ENCODE results near the gene NEB.

Gene NEB

DNA sequence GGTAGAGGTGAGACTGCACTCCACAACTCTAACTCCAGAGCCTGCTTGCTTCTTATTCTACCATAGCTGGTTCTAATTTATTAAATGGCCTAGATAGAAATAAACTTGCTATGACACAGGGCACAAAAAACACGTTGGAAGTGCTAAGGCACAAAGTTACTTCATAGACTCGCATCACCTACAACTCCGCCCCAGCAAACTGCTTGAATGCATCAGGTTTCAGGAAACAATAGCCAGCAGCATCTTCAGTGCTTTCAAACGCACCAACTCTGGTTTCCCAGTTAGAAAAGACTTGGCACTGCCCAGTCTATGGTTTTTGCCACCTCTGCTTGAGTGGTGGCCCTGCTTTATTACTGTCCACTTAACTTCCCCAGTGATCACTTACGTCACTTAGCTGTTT, 182.0 kb downstream of the NEB start:
- no peaks in the 10 kb centered on the region for H3K27me3 ChIP-seq (ENCODE audit: control insufficient read depth, insufficient read depth, low read length)
- H3K9me3 ChIP-seq (ENCODE audit: control insufficient read depth, insufficient read depth, low read depth, low read length) = no peaks in the 10 kb centered on the region
- H3K4me3 ChIP-seq (ENCODE audit: low read depth, low read length) = no peak overlapping the region
- H3K9ac ChIP-seq (ENCODE audit: low read length) = no peak overlapping the region
- no peaks in the 10 kb centered on the region for H3K36me3 ChIP-seq (ENCODE audit: control insufficient read depth, insufficient read depth, low read length)
- no peak overlapping the region for H3K27ac ChIP-seq (ENCODE audit: low read depth, low read length)
- no peaks in the 10 kb centered on the region for H3K4me1 ChIP-seq (ENCODE audit: control insufficient read depth, insufficient read depth, low read length)

DNA sequence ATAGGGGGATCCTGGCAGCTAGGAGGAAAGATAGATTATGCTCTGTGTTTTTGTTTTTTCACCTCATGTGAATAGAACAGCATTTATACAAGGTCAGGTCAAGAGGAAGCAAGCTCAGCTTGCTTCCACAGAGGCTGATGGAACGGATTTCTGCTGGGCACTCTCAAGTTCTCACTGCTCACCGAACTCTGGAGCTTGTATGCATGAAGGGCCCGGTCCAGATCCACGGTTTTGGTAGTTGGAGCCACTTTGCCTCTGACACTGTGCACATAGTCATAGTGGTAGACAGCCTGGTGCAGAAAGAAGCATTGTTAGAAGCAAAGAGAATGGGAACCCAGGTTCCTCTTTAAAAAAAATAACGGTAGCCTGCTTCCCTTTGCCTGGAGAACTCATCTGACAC, 182.7 kb downstream of the NEB start:
- H3K9me3 ChIP-seq (ENCODE audit: control insufficient read depth, insufficient read depth, low read depth, low read length) = no peaks in the 10 kb centered on the region
- H3K4me1 ChIP-seq (ENCODE audit: control insufficient read depth, insufficient read depth, low read length) = no peaks in the 10 kb centered on the region
- no peak overlapping the region for H3K9ac ChIP-seq (ENCODE audit: low read length)
- H3K4me3 ChIP-seq (ENCODE audit: low read depth, low read length) = no peak overlapping the region
- H3K27me3 ChIP-seq (ENCODE audit: control insufficient read depth, insufficient read depth, low read length) = no peaks in the 10 kb centered on the region
- H3K36me3 ChIP-seq (ENCODE audit: control insufficient read depth, insufficient read depth, low read length) = no peaks in the 10 kb centered on the region
- no peak overlapping the region for H3K27ac ChIP-seq (ENCODE audit: low read depth, low read length)

DNA sequence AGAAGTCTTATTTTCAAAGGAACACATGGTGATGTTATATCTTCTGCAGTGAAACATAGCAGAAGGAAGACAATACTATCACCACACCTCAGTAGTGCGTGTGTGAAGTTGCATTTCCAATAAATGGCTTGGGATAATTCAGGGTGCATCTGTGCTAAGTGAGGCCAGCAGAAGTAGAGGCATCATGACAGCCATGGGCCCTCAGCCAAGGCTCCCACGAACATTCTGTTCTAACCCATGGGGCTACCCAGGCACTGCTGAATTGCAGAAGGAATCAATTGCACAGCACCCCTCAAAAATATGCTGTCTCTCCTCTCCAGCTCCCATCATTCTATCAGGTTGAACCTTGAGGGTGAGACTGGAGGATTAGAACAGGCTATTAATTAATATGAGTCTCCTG, 185.1 kb downstream of the NEB start:
- Histone ChIP-seq H3K4me3 (ENCODE audit: low read depth, low read length) (no peak overlapping the region), H3K9me3 (ENCODE audit: control insufficient read depth, insufficient read depth, low read depth, low read length) (no peaks in the 10 kb centered on the region), H3K4me1 (ENCODE audit: control insufficient read depth, insufficient read depth, low read length) (peaks cover 6% of the 10 kb centered on the region; the same call in 1 of the 2 replicates), H3K36me3 (ENCODE audit: control insufficient read depth, insufficient read depth, low read length) (no peaks in the 10 kb centered on the region), H3K27me3 (ENCODE audit: control insufficient read depth, insufficient read depth, low read length) (no peaks in the 10 kb centered on the region), H3K9ac (ENCODE audit: low read length) (no peak overlapping the region), H3K27ac (ENCODE audit: low read depth, low read length) (no peak overlapping the region)

DNA sequence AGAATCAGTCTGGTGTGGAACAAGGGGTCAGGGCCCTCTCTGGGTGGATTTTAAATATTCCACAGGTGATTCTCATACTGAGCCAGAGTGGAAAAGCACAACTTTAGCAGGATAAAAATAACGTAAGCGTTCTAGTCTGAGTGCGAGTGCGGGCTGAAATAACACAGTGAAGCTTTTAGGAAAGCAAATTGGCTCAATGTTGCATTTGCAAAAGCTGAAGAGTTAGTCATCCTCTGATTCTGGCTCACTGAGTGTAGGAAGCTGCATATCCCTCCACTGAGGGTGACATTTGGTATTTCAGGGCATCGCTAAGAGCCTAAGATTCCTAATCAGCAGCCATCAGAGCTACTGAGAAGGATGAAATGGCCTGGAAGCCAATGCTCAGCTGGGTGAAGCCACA, 189.8 kb downstream of the NEB start:
- H3K9me3 ChIP-seq (ENCODE audit: control insufficient read depth, insufficient read depth, low read depth, low read length) = no peaks in the 10 kb centered on the region
- H3K27ac ChIP-seq (ENCODE audit: low read depth, low read length) = no peak overlapping the region
- H3K4me3 ChIP-seq (ENCODE audit: low read depth, low read length) = no peak overlapping the region
- no peak overlapping the region for H3K9ac ChIP-seq (ENCODE audit: low read length)
- H3K27me3 ChIP-seq (ENCODE audit: control insufficient read depth, insufficient read depth, low read length) = no peaks in the 10 kb centered on the region
- H3K4me1 ChIP-seq (ENCODE audit: control insufficient read depth, insufficient read depth, low read length) = peaks cover 6% of the 10 kb centered on the region; the same call in 1 of the 2 replicates
- H3K36me3 ChIP-seq (ENCODE audit: control insufficient read depth, insufficient read depth, low read length) = no peaks in the 10 kb centered on the region

DNA sequence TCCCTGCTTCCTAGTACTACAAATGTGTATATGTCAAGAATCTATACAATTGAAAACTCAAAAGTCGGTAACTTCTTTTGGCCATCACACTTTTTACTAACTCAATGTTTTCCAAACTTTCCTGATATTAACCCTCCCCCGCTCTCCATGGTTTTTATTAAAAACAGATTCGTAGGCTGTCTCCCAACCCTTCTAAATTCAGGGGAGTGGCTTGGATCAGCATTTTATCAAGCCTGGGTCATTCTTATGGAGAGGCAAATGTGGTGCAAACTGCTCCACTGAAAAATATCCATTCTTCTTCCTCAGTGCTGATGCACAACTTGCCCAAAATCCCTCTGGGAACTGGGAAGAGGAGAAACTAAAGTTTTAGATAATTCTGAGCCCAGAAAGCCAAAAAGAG, 190.4 kb downstream of the NEB start:
- H3K9ac ChIP-seq (ENCODE audit: low read length) = no peak overlapping the region
- no peak overlapping the region for H3K4me3 ChIP-seq (ENCODE audit: low read depth, low read length)
- H3K36me3 ChIP-seq (ENCODE audit: control insufficient read depth, insufficient read depth, low read length) = no peaks in the 10 kb centered on the region
- H3K4me1 ChIP-seq (ENCODE audit: control insufficient read depth, insufficient read depth, low read length) = peaks cover 6% of the 10 kb centered on the region; the same call in 1 of the 2 replicates
- no peaks in the 10 kb centered on the region for H3K27me3 ChIP-seq (ENCODE audit: control insufficient read depth, insufficient read depth, low read length)
- H3K27ac ChIP-seq (ENCODE audit: low read depth, low read length) = no peak overlapping the region
- no peaks in the 10 kb centered on the region for H3K9me3 ChIP-seq (ENCODE audit: control insufficient read depth, insufficient read depth, low read depth, low read length)

DNA sequence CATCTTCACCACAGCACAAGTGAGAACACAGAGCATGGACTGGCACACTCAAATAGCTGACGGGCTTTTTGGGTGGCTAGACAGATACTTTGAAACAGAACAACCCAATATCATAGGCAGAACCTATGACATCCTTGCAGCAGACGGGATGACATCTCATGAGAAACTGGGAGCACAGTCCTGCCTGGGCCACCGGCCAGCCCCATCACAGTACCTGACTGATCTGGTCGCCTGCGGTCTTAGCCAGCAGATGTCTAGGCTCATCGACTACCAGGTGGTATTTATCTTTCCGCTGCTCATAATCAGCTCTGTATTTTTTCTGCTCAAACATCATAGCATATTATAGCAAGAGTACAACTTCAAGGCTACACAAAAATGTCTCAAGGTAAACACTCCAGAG, 200.3 kb downstream of the NEB start:
- H3K9me3 ChIP-seq (ENCODE audit: control insufficient read depth, insufficient read depth, low read depth, low read length) = no peaks in the 10 kb centered on the region
- H3K4me3 ChIP-seq (ENCODE audit: low read depth, low read length) = no peak overlapping the region
- H3K9ac ChIP-seq (ENCODE audit: low read length) = no peak overlapping the region
- no peaks in the 10 kb centered on the region for H3K27me3 ChIP-seq (ENCODE audit: control insufficient read depth, insufficient read depth, low read length)
- H3K36me3 ChIP-seq (ENCODE audit: control insufficient read depth, insufficient read depth, low read length) = no peaks in the 10 kb centered on the region
- no peaks in the 10 kb centered on the region for H3K4me1 ChIP-seq (ENCODE audit: control insufficient read depth, insufficient read depth, low read length)
- H3K27ac ChIP-seq (ENCODE audit: low read depth, low read length) = no peak overlapping the region

DNA sequence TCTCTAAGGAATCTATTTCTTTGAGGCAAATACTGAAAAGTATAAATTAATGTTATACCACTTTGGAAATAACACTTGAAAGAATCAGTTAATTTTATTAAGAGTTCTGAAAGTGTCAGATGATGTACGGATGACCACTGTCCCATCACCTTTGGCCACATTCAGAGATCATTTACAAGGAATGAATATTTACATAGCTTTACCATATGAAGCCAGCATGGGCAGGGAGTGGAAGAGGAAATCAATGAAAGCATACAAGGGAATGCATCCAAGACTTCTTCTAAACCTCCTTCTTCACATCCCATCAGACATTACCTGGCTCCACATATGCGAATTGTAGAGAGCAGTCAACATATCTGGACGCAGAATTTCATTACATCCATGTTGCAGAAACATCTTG, 201.1 kb downstream of the NEB start:
- H3K9ac ChIP-seq (ENCODE audit: low read length) = no peak overlapping the region
- H3K4me1 ChIP-seq (ENCODE audit: control insufficient read depth, insufficient read depth, low read length) = no peaks in the 10 kb centered on the region
- H3K27me3 ChIP-seq (ENCODE audit: control insufficient read depth, insufficient read depth, low read length) = no peaks in the 10 kb centered on the region
- no peaks in the 10 kb centered on the region for H3K36me3 ChIP-seq (ENCODE audit: control insufficient read depth, insufficient read depth, low read length)
- no peak overlapping the region for H3K27ac ChIP-seq (ENCODE audit: low read depth, low read length)
- no peaks in the 10 kb centered on the region for H3K9me3 ChIP-seq (ENCODE audit: control insufficient read depth, insufficient read depth, low read depth, low read length)
- no peak overlapping the region for H3K4me3 ChIP-seq (ENCODE audit: low read depth, low read length)

DNA sequence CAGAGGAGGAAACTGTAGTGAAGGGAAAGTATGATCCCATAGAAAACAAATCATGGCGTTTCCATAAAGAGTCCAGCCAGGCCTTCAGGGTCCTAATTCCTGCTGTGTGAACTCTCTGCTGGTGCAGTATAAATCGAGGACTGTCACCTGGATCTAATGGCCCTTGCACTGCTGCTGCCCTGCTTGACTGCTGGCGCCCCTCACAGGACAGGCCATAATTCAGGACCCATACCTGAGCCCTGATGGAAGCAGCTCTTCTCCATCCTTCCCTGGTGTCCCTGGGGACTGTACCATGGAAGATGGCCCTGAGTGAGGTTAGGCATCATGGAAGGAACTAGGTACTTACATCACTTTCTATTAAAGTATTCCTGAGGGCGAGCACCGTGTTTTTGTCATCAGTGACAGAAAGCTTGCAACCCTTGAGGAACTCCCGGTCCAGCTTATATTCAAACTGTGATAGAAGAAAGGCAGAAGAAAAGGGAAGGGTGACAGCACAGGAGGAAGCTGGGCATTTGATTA, 207.6 kb downstream of the NEB start:
- no peaks in the 10 kb centered on the region for H3K27me3 ChIP-seq (ENCODE audit: control insufficient read depth, insufficient read depth, low read length)
- no peaks in the 10 kb centered on the region for H3K9me3 ChIP-seq (ENCODE audit: control insufficient read depth, insufficient read depth, low read depth, low read length)
- no peak overlapping the region for H3K9ac ChIP-seq (ENCODE audit: low read length)
- no peaks in the 10 kb centered on the region for H3K36me3 ChIP-seq (ENCODE audit: control insufficient read depth, insufficient read depth, low read length)
- no peak overlapping the region for H3K4me3 ChIP-seq (ENCODE audit: low read depth, low read length)
- H3K27ac ChIP-seq (ENCODE audit: low read depth, low read length) = no peak overlapping the region
- H3K4me1 ChIP-seq (ENCODE audit: control insufficient read depth, insufficient read depth, low read length) = peaks cover 2% of the 10 kb centered on the region

DNA sequence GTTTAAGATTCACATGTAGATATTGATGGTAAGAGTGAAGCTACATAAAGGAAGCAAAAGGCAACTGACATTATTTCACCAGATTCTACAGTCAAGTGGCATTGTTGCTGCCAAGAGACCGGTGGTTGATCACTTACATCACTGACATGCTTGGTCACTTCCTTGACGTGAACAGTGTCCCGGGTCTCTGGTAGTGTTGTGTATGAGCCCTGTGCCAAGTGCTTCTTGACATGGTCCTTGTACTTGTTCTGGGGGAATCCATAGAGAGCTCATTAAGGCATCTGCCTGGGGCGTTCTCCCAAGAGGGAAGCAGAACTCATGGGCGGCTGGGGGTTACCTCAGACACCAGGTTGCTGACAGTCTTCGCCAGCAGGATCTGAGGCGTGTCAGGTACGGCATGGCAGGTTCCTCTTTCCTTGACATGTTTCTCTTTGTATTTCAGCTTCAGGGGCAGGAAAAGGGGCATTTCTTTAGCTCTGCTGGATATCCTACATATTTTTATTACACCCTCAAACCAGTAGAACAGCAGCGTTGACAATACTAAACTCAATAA, 208.4 kb downstream of the NEB start:
- H3K36me3 ChIP-seq (ENCODE audit: control insufficient read depth, insufficient read depth, low read length) = no peaks in the 10 kb centered on the region
- H3K4me1 ChIP-seq (ENCODE audit: control insufficient read depth, insufficient read depth, low read length) = peaks cover 9% of the 10 kb centered on the region
- H3K4me3 ChIP-seq (ENCODE audit: low read depth, low read length) = no peak overlapping the region
- H3K9me3 ChIP-seq (ENCODE audit: control insufficient read depth, insufficient read depth, low read depth, low read length) = no peaks in the 10 kb centered on the region
- no peak overlapping the region for H3K27ac ChIP-seq (ENCODE audit: low read depth, low read length)
- H3K9ac ChIP-seq (ENCODE audit: low read length) = no peak overlapping the region
- H3K27me3 ChIP-seq (ENCODE audit: control insufficient read depth, insufficient read depth, low read length) = no peaks in the 10 kb centered on the region

DNA sequence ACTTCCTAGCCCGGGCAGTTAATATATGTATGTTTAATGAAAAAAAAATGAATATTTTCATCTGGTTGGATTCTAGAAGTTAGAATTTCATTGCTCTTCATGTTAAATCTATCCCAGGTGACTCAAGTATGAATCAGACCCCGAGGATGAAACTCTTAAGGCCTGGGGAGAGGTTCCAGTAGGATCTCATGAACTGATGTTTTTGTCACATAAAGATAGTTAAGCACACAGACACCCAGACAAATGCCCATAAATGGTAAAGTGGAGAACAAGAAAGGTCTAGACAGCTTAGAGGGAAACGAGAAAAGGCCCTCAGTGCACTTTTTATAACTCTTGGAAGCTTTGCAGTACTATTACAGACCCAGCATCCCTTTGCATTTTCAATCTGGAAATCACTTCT, 210.4 kb downstream of the NEB start:
- H3K36me3 ChIP-seq (ENCODE audit: control insufficient read depth, insufficient read depth, low read length) = no peaks in the 10 kb centered on the region
- no peaks in the 10 kb centered on the region for H3K9me3 ChIP-seq (ENCODE audit: control insufficient read depth, insufficient read depth, low read depth, low read length)
- H3K9ac ChIP-seq (ENCODE audit: low read length) = no peak overlapping the region
- H3K4me3 ChIP-seq (ENCODE audit: low read depth, low read length) = no peak overlapping the region
- peaks cover 9% of the 10 kb centered on the region for H3K4me1 ChIP-seq (ENCODE audit: control insufficient read depth, insufficient read depth, low read length)
- H3K27me3 ChIP-seq (ENCODE audit: control insufficient read depth, insufficient read depth, low read length) = no peaks in the 10 kb centered on the region
- no peak overlapping the region for H3K27ac ChIP-seq (ENCODE audit: low read depth, low read length)

DNA sequence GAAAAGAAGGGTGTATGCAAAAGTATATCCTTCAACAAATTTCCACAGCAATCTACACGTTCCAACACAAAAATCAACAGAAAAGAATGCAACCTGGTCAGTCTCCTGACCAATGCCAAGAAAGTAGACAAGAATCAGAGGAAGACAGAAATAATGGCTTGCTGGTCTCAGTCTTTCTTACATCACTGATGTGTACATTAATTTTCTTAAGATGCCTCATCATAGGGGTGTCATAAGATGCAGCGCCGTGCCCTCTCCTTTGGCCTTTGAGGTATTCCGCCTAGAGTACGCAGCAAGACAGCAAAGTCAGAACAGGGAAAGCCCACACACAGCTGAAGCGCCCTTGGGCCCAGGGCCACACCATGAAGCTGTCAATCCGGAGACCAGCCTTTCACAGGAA, 211.7 kb downstream of the NEB start:
- H3K9me3 ChIP-seq (ENCODE audit: control insufficient read depth, insufficient read depth, low read depth, low read length) = no peaks in the 10 kb centered on the region
- no peaks in the 10 kb centered on the region for H3K27me3 ChIP-seq (ENCODE audit: control insufficient read depth, insufficient read depth, low read length)
- H3K4me3 ChIP-seq (ENCODE audit: low read depth, low read length) = no peak overlapping the region
- H3K27ac ChIP-seq (ENCODE audit: low read depth, low read length) = no peak overlapping the region
- peaks cover 9% of the 10 kb centered on the region for H3K4me1 ChIP-seq (ENCODE audit: control insufficient read depth, insufficient read depth, low read length)
- H3K9ac ChIP-seq (ENCODE audit: low read length) = no peak overlapping the region
- H3K36me3 ChIP-seq (ENCODE audit: control insufficient read depth, insufficient read depth, low read length) = no peaks in the 10 kb centered on the region

DNA sequence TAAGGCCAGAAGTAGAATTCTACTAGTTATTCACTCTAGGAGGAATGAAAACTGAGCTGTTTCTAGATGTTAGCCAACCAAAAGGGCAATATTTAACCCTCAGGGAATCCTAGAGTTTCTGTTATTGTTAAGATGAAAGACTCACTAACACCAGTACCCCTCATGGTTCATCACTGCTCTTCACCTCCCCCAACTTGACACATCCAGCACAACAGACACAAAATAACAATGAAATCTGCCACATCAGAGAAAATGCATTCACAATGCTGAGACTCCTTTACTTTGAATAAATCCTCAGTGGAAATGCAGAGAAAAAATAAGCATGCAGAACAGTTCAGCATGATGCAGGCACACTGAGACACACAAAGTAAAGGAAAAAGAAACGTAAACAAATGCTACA, 213.3 kb downstream of the NEB start:
- H3K27me3 ChIP-seq (ENCODE audit: control insufficient read depth, insufficient read depth, low read length) = no peaks in the 10 kb centered on the region
- H3K9me3 ChIP-seq (ENCODE audit: control insufficient read depth, insufficient read depth, low read depth, low read length) = no peaks in the 10 kb centered on the region
- peaks cover 9% of the 10 kb centered on the region for H3K4me1 ChIP-seq (ENCODE audit: control insufficient read depth, insufficient read depth, low read length)
- no peak overlapping the region for H3K27ac ChIP-seq (ENCODE audit: low read depth, low read length)
- no peaks in the 10 kb centered on the region for H3K36me3 ChIP-seq (ENCODE audit: control insufficient read depth, insufficient read depth, low read length)
- H3K9ac ChIP-seq (ENCODE audit: low read length) = no peak overlapping the region
- H3K4me3 ChIP-seq (ENCODE audit: low read depth, low read length) = no peak overlapping the region
